Amniotic epithelial cell (primary cell): ENCODE data around the gene USP47.

Experiments
- DNase-seq: peaks from one replicate; pipeline ENCODE4 v3.0.0-alpha.2; 2010; ENCODE audit warnings: low read depth

The USP47 gene

GRCh38 chr11:11966354-11966741 lies 124.6 kb downstream of the USP47 start:
- DNase-seq = no peak

- DNase-seq = no peak
Measured at GRCh38 chr11:11966826-11967668, 125.3 kb downstream of the USP47 start.

GRCh38 chr11:11967669-11968510 lies 126.1 kb downstream of the USP47 start:
- no peak for DNase-seq

GRCh38 chr11:11968511-11969280 lies 126.9 kb downstream of the USP47 start:
- DNase-seq = no peak

GRCh38 chr11:11969380-11970215 lies 127.8 kb downstream of the USP47 start:
- DNase-seq = no peak

GRCh38 chr11:11970556-11970955 lies 128.8 kb downstream of the USP47 start:
- DNase-seq = no peak

- DNase-seq = no peak
Measured at GRCh38 chr11:11971906-11972547, 130.3 kb downstream of the USP47 start.

- no peak for DNase-seq
Measured at GRCh38 chr11:11972730-11973341, 131.1 kb downstream of the USP47 start.

- no peak for DNase-seq
Measured at GRCh38 chr11:11973361-11973800, 131.6 kb downstream of the USP47 start.

GRCh38 chr11:11973866-11974265 lies 132.1 kb downstream of the USP47 start:
- no peak for DNase-seq

- DNase-seq = no peak
Measured at GRCh38 chr11:11975201-11976092, 133.7 kb downstream of the USP47 start.

- no peak for DNase-seq
Measured at GRCh38 chr11:11976481-11977127, 134.8 kb downstream of the USP47 start.

- DNase-seq = peak; percentile 89
Measured at GRCh38 chr11:11977206-11977938, 135.6 kb downstream of the USP47 start.

GRCh38 chr11:11978098-11978637 lies 136.4 kb downstream of the USP47 start:
- no peak for DNase-seq

- DNase-seq = peak; percentile 53
Measured at GRCh38 chr11:11978792-11979487, 137.2 kb downstream of the USP47 start.

GRCh38 chr11:11979488-11980117 lies 137.8 kb downstream of the USP47 start:
- peak; percentile 55 for DNase-seq

- DNase-seq = no peak
Measured at GRCh38 chr11:11980200-11980599, 138.4 kb downstream of the USP47 start.
